ENCODE data around the gene ZNF212.

GRCh38 chr7:149255174-149255573 is 15.7 kb downstream of the ZNF212 start:
- TF ChIP-seq CTCF (IDR thresholded peaks at IDR 0.05; ENCODE audit: extremely low read depth in 1 of 2, insufficient read depth in 1 of 2, low read depth in 1 of 2, low read length in 2 of 2) (no peak), POLR2A (IDR thresholded peaks at IDR 0.05; ENCODE audit: low read depth, low read length) (no peak), EZH2 (IDR thresholded peaks at IDR 0.05; ENCODE audit: borderline replicate concordance, low read depth, low read length, severe bottlenecking) (no peak), POLR2AphosphoS5 (IDR thresholded peaks at IDR 0.05; ENCODE audit: insufficient read depth, low read depth, low read length) (no peak)
